GM18868 (cell line): ENCODE data around the gene ATXN1.
"Not testable (repeated sequence)": the region's sequence is repeated elsewhere in the genome, so short reads cannot be mapped to it uniquely, and the experiment has no call there.

ENCODE experiments used
- ATAC-seq: cut with Tn5 transposase; IDR thresholded peaks from one replicate; pipeline ENCODE4 v1.9.1; 2021; ENCODE audit warnings: mild to moderate bottlenecking, moderate library complexity; ENCODE audit not compliant: unreplicated experiment

The ATXN1 gene

GRCh38 chr6:16548121-16548520, 213.1 kb downstream of the ATXN1 start:
- no peak for ATAC-seq

- no peak for ATAC-seq
These were observed 213.7 kb downstream of the ATXN1 start for GRCh38 chr6:16547587-16547986.

- no peak for ATAC-seq
These were observed 214.4 kb downstream of the ATXN1 start for GRCh38 chr6:16546861-16547260.

- no peak for ATAC-seq
These were observed 215.9 kb downstream of the ATXN1 start for GRCh38 chr6:16545382-16545781.

DNA sequence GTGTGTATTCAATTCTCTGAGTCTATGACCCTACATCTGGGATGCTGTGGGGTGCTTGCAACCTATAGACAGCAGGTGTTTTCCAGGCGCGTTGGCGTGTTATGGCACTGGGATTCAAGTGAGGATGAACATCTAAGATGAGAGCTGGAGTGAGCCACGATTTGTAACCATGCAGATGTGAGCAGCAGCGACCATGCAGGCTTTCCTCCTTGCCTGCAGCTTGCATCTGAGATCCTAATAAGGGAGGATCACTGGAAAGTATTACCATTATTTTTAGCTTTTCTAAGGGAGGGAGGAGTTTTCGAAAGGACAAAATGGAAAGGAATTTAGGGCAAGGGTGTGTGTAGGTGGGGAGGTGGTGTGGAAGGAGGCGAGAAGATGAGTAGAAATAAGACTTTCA, 216.7 kb downstream of the ATXN1 start:
- no peak for ATAC-seq

DNA sequence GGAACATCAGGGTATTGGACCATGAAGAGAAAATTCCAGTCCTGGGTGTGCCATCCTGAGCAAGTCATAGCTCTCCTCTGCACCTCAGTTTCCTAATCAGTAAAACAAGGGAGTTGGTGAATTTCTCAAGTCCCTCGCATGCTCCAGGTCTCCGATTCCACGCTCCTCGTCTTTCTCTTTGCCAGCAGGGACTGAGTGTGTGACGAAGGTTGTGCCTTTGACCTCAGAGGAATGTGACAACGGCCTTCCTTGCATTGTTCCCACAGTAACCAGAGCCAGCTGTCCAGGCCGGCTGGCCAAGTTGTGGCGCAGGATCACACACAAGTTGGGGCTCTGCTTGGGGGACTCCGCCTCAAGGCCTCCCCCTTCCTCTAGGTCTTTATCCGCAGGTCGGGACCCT, 217.3 kb downstream of the ATXN1 start:
- no peak for ATAC-seq

DNA sequence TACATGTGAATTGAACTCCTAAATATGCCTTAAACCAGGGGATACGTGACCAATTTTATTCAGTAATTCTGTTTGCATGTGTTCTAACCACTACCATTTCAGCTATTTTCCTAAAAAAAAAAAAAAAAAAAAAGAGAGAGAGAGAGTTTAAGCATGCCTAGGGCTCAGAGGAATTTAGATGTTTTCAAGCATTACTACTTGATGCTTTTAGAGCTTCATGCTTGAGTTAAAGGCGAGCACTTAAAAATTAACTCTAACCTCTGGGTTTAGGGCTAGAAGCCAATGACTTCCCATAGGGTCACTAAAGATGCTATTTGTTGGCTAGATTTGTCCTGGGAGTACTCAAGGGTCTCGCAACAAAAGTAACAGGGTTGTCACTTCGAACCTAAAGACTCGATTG, 217.7 kb downstream of the ATXN1 start:
- no peak for ATAC-seq

GRCh38 chr6:16542070-16542469, 219.2 kb downstream of the ATXN1 start:
- ATAC-seq, result no peak

- ATAC-seq, result no peak
These were observed 220.2 kb downstream of the ATXN1 start for GRCh38 chr6:16540804-16541752.

GRCh38 chr6:16540383-16540782, 220.9 kb downstream of the ATXN1 start:
- ATAC-seq, result not testable (repeated sequence)

- no peak for ATAC-seq
These were observed 222.0 kb downstream of the ATXN1 start for GRCh38 chr6:16539086-16539931.

GRCh38 chr6:16535564-16535963, 225.7 kb downstream of the ATXN1 start:
- ATAC-seq, result no peak

DNA sequence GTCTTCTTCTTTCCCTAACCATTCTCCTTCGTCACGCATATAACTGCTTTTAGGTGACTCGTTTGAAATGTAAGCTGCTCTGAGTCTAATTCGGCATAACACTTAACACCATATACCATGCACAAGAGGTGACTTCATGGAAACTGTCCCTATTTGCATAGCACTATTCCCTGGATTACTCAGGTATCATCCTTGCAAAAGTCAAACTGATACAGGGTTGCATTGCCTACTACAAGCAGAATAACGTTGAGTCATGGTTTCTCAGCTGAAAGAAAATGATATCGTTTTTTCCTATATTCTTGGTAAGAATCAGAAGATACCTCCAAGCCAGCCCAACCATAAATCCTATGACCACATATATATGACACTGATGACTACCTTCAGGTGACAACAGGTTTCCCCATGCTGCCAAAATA, 227.5 kb downstream of the ATXN1 start:
- ATAC-seq, result no peak

DNA sequence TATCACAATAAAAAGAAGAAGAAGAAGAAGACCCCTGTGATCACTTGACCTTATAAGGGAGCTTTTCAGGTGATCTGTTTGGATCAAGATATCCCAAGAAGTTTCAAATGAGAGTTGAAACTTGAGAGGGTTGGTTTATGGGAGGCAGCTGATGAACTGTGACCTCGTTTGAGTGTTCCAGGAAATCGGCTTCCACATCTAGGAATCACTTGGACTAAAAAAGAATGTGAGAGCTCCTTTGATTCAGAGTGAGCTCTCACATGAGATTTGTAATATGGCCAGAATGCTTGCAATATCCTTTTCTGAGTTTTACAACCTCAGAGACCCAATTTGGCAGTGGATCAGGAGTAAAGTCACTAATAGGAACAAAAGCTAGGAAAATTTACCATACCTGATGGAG, 228.1 kb downstream of the ATXN1 start:
- ATAC-seq, result no peak

DNA sequence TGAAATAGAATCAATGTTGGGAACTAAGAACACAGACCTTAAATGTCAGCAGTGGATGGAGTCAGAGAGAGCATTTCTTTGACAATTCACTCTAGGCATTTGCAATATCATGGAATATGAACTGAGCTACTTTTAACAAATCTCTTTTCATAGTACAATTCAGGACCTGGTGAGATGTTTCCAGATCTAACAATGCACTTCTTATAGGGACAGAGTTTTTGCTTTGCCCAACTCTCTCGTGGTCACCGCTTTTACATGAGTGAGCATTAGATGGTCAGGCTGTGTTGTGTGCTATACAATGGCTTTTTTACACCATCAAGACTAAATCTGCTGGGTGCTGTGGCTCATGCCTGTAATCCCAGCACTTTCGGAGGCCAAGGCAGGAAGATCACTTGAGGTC, 233.6 kb downstream of the ATXN1 start:
- ATAC-seq, result no peak

GRCh38 chr6:16524380-16524707, 236.9 kb downstream of the ATXN1 start:
- no peak for ATAC-seq

DNA sequence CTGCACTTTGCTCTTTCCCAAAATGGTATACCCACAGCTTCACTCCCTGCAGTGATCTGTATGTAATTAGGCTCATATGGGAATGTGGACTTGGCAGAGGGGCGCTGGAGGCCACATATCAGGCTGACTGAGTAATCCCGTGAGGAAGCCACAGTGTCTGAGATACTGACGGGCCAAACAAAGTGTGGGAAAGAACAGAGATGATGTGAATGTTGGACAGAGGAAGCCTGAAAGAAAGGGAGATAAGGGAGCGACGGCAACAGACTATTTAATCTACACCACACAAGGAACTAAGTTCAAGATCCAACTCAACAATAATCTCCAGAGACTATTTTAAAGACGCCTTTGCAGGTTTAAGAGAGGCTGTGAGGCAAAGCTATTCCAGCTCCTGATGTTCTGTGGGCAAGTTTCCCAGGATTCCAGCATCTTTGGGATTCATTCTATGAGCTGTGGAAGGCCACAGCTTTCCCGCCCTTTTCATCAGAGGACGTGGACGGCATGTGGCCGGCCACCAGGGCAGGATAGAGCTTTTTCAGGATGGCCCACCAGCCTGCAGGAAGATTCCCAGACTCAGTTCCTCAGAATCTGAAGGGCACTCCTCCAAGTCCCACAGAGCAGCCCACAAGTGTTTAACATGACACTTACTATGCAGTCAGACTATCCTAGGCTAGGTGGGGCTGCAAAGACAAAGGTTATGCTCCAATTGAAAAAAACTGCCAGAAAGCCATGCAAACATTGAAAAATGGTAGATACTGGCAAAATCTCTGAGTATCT, 237.5 kb downstream of the ATXN1 start:
- no peak for ATAC-seq

DNA sequence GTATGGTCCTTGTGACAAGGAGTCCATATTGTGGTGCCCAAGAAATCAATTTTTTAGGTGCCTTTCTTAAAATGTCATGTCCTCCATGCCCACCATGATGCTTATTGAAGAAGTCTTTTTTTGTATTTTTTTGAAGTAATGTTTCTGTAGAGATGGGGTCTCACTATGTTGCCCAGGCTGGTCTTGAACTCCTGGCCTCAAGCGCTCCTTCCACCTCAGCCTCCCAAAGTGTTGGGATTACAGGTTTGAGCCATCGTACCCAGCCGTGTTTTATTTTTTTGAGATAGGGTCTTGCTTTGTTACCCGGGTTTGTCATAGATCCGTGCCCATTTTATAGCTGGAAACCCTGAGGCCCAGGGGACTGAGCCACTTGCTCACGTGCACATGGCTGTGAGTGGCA, 238.3 kb downstream of the ATXN1 start:
- ATAC-seq, result no peak

- ATAC-seq, result no peak
These were observed 239.7 kb downstream of the ATXN1 start for GRCh38 chr6:16521528-16521927.

- no peak for ATAC-seq
These were observed 241.7 kb downstream of the ATXN1 start for GRCh38 chr6:16519265-16520242.
